OCI-LY3 (cell line): Measurements from ENCODE around the gene ATP5IF1.

Experiments used
- EZH2phosphoT487 ChIP-seq: fragments of 200-600 bp; shearing (Covaris generic); IDR thresholded peaks from 2 replicates; pipeline ENCODE4 v1.6.1; 2018; ENCODE audit warnings: antibody characterized with exemption, mixed run types, low read depth
- TF ChIP-seq, protein P1 (sequence below): fragments of 200-600, 300-600 bp; sonication (generic); IDR thresholded peaks from 2 replicates; pipeline ENCODE4 v1.5.1; 2014; ENCODE audit warnings: antibody characterized with exemption, low read length, low read depth

DNA sequence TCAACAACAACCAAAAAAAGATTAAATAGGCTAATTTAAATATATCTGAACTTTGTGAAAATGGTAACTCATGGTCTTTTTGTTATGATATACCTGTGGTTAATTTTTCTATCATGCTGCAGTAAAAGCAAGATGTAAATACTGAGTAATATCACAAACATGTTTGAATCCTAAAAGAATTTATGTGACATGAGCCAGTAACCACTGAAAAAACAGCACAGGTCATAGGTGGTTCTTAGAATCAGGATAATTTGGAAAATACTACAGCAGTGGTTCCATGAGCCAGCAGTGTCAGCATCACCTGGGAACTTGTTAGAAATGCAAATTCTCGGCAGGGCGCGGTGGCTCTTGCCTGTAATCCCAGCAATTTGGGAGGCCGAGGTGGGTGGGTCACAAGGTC, 4.1 kb downstream of the ATP5IF1 start:
- TF ChIP-seq EZH2phosphoT487, result no peak
- TF ChIP-seq, protein P1, sequence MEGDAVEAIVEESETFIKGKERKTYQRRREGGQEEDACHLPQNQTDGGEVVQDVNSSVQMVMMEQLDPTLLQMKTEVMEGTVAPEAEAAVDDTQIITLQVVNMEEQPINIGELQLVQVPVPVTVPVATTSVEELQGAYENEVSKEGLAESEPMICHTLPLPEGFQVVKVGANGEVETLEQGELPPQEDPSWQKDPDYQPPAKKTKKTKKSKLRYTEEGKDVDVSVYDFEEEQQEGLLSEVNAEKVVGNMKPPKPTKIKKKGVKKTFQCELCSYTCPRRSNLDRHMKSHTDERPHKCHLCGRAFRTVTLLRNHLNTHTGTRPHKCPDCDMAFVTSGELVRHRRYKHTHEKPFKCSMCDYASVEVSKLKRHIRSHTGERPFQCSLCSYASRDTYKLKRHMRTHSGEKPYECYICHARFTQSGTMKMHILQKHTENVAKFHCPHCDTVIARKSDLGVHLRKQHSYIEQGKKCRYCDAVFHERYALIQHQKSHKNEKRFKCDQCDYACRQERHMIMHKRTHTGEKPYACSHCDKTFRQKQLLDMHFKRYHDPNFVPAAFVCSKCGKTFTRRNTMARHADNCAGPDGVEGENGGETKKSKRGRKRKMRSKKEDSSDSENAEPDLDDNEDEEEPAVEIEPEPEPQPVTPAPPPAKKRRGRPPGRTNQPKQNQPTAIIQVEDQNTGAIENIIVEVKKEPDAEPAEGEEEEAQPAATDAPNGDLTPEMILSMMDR, result no peak
